Neural cell (in vitro differentiated cells): ENCODE measurements around the gene IL3RA. TPM values are rescaled to one million over a fixed set of nuclear protein-coding genes. Genes with fewer than 3 reads are reported as not detected.

Experiments
- H2AFZ ChIP-seq: fragments of 200-600, 300-800 bp; sonication (generic), shearing (Covaris generic); 2 replicates; pipeline ENCODE4 v1.6.0; 2014; ENCODE audit warnings: low read depth, mild to moderate bottlenecking, antibody characterized with exemption, low read length, moderate library complexity
- H3F3A ChIP-seq: fragments of 200-600 bp; shearing (Covaris generic); 2 replicates; pipeline ENCODE4 v1.6.1; 2016; ENCODE audit warnings: mild to moderate bottlenecking, moderate library complexity, mixed read lengths, antibody characterized with exemption, low read length; ENCODE audit not compliant: insufficient read depth, poor library complexity, severe bottlenecking
- H3K27ac ChIP-seq: fragments of 200-600, 300-800 bp; sonication (generic), shearing (Covaris generic); 2 replicates; pipeline ENCODE4 v1.5.1; 2014; ENCODE audit warnings: mild to moderate bottlenecking, low read length, moderate library complexity
- H3K27me3 ChIP-seq: fragments of 300-800, 200-600 bp; sonication (generic), shearing (Covaris generic); 2 replicates; pipeline ENCODE4 v1.6.0; 2014; ENCODE audit warnings: mild to moderate bottlenecking, low read depth, low read length, moderate library complexity; ENCODE audit not compliant: insufficient read depth
- H3K36me3 ChIP-seq: fragments of 300-800, 200-600 bp; sonication (generic), shearing (Covaris generic); 2 replicates; pipeline ENCODE4 v1.5.1; 2014; ENCODE audit warnings: mild to moderate bottlenecking, antibody characterized with exemption, low read length, moderate library complexity; ENCODE audit not compliant: insufficient read depth
- H3K4me2 ChIP-seq: fragments of 300-800, 200-600 bp; sonication (generic), shearing (Covaris generic); 2 replicates; pipeline ENCODE4 v1.6.0; 2014; ENCODE audit warnings: mild to moderate bottlenecking, low read length
- H3K4me3 ChIP-seq: fragments of 300-800, 200-600 bp; sonication (generic), shearing (Covaris generic); 2 replicates; pipeline ENCODE4 v1.5.1; 2014; ENCODE audit warnings: mild to moderate bottlenecking, low read length, moderate library complexity
- H3K79me2 ChIP-seq: fragments of 200-600 bp; shearing (Covaris generic); replicated peaks from 2 replicates; pipeline ENCODE4 v1.6.0; 2014; ENCODE audit warnings: mild to moderate bottlenecking, low read length, moderate library complexity; ENCODE audit not compliant: insufficient read depth
- H3K9ac ChIP-seq: fragments of 300-800, 200-600 bp; sonication (generic), shearing (Covaris generic); 2 replicates; pipeline ENCODE4 v1.6.1; 2016; ENCODE audit warnings: mild to moderate bottlenecking, low read length, mixed read lengths
- H3K9me2 ChIP-seq: fragments of 200-600 bp; shearing (Covaris generic); 2 replicates; pipeline ENCODE4 v1.6.1; 2016; ENCODE audit warnings: mild to moderate bottlenecking, low read length, mixed read lengths; ENCODE audit not compliant: insufficient read depth
- H3K9me3 ChIP-seq: fragments of 200-600, 300-800 bp; sonication (generic), shearing (Covaris generic); 2 replicates; pipeline ENCODE4 v1.6.1; 2016; ENCODE audit warnings: mild to moderate bottlenecking, mixed run types, low read length, moderate library complexity, mixed read lengths
- H4K20me1 ChIP-seq: fragments of 200-600 bp; shearing (Covaris generic); 2 replicates; pipeline ENCODE4 v1.6.1; 2016; ENCODE audit warnings: mild to moderate bottlenecking, mixed run types; ENCODE audit not compliant: insufficient read depth
- CTCF ChIP-seq: fragments of 450-650 bp; IDR thresholded peaks from 2 replicates; pipeline ENCODE4 v1.5.1; 2014; ENCODE audit warnings: antibody characterized with exemption, mild to moderate bottlenecking, moderate library complexity; ENCODE audit not compliant: poor library complexity, severe bottlenecking
- EP300 ChIP-seq: fragments of 450-650 bp; conservative IDR thresholded peaks from 2 replicates; pipeline ENCODE4 v1.6.1; 2014; ENCODE audit warnings: antibody characterized with exemption, mild to moderate bottlenecking, moderate library complexity; ENCODE audit not compliant: poor library complexity, severe bottlenecking
- EZH2 ChIP-seq: fragments of 200-600, 300-800 bp; shearing (Covaris generic), sonication (generic); IDR thresholded peaks from 2 replicates; pipeline ENCODE4 v1.6.1; 2014; ENCODE audit warnings: antibody characterized with exemption, low read length, borderline replicate concordance, mild to moderate bottlenecking; ENCODE audit not compliant: insufficient read depth, poor library complexity, severe bottlenecking
- MXI1 ChIP-seq: fragments of 450-650 bp; conservative IDR thresholded peaks from 2 replicates; pipeline ENCODE4 v1.6.1; 2014; ENCODE audit warnings: antibody characterized with exemption, mild to moderate bottlenecking; ENCODE audit not compliant: poor library complexity, severe bottlenecking
- POLR2AphosphoS5 ChIP-seq: IDR thresholded peaks from 2 replicates; pipeline ENCODE4 v1.6.1; 2012
- RAD21 ChIP-seq: fragments of 450-650 bp; conservative IDR thresholded peaks from 2 replicates; pipeline ENCODE4 v1.6.1; 2014; ENCODE audit warnings: antibody characterized with exemption, mild to moderate bottlenecking, moderate library complexity
- SMC3 ChIP-seq: fragments of 450-650 bp; conservative IDR thresholded peaks from 2 replicates; pipeline ENCODE4 v1.6.1; 2014; ENCODE audit warnings: antibody characterized with exemption, mild to moderate bottlenecking, moderate library complexity; ENCODE audit not compliant: poor library complexity
- TAF1 ChIP-seq: IDR thresholded peaks from 2 replicates; pipeline ENCODE4 v1.6.1; 2012; ENCODE audit warnings: low read depth
- polyA plus RNA-seq: library from polyadenylated mRNA; depleted of rRNA; stranded (reverse); fragments of >200 nt; gene quantifications from 2 replicates; pipeline ENCODE4 v1.2.3, GENCODE V29; 2014
- TF ChIP-seq, protein P1 (sequence below): IDR thresholded peaks from 2 replicates; pipeline ENCODE4 v1.6.1; 2012; ENCODE audit warnings: borderline replicate concordance

The IL3RA gene
- polyA plus RNA-seq, 1 donor from 2014 or later = not detected

- Histone ChIP-seq H3K36me3 (no peaks in the 10 kb centered on the region), H3K9ac (no peak overlapping the region), H4K20me1 (no peaks in the 10 kb centered on the region), H3K4me2 (no peak overlapping the region), H3K79me2 (peaks cover 4% of the 10 kb centered on the region), H3K9me2 (no peaks in the 10 kb centered on the region), H3K9me3 (no peaks in the 10 kb centered on the region), H3F3A (no peaks in the 10 kb centered on the region), H2AFZ (no peak overlapping the region), H3K27me3 (no peaks in the 10 kb centered on the region), H3K27ac (no peak overlapping the region), H3K4me3 (no peak overlapping the region)
- TF ChIP-seq EP300 (no peak), CTCF (no peak), SMC3 (no peak), POLR2AphosphoS5 (no peak), MXI1 (no peak), RAD21 (no peak), EZH2 (no peak), TAF1 (no peak)
- TF ChIP-seq, protein P1, sequence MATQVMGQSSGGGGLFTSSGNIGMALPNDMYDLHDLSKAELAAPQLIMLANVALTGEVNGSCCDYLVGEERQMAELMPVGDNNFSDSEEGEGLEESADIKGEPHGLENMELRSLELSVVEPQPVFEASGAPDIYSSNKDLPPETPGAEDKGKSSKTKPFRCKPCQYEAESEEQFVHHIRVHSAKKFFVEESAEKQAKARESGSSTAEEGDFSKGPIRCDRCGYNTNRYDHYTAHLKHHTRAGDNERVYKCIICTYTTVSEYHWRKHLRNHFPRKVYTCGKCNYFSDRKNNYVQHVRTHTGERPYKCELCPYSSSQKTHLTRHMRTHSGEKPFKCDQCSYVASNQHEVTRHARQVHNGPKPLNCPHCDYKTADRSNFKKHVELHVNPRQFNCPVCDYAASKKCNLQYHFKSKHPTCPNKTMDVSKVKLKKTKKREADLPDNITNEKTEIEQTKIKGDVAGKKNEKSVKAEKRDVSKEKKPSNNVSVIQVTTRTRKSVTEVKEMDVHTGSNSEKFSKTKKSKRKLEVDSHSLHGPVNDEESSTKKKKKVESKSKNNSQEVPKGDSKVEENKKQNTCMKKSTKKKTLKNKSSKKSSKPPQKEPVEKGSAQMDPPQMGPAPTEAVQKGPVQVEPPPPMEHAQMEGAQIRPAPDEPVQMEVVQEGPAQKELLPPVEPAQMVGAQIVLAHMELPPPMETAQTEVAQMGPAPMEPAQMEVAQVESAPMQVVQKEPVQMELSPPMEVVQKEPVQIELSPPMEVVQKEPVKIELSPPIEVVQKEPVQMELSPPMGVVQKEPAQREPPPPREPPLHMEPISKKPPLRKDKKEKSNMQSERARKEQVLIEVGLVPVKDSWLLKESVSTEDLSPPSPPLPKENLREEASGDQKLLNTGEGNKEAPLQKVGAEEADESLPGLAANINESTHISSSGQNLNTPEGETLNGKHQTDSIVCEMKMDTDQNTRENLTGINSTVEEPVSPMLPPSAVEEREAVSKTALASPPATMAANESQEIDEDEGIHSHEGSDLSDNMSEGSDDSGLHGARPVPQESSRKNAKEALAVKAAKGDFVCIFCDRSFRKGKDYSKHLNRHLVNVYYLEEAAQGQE = no peak
These were observed 48.2 kb downstream of the IL3RA start for GRCh38 chrX:1384658-1385252.

DNA sequence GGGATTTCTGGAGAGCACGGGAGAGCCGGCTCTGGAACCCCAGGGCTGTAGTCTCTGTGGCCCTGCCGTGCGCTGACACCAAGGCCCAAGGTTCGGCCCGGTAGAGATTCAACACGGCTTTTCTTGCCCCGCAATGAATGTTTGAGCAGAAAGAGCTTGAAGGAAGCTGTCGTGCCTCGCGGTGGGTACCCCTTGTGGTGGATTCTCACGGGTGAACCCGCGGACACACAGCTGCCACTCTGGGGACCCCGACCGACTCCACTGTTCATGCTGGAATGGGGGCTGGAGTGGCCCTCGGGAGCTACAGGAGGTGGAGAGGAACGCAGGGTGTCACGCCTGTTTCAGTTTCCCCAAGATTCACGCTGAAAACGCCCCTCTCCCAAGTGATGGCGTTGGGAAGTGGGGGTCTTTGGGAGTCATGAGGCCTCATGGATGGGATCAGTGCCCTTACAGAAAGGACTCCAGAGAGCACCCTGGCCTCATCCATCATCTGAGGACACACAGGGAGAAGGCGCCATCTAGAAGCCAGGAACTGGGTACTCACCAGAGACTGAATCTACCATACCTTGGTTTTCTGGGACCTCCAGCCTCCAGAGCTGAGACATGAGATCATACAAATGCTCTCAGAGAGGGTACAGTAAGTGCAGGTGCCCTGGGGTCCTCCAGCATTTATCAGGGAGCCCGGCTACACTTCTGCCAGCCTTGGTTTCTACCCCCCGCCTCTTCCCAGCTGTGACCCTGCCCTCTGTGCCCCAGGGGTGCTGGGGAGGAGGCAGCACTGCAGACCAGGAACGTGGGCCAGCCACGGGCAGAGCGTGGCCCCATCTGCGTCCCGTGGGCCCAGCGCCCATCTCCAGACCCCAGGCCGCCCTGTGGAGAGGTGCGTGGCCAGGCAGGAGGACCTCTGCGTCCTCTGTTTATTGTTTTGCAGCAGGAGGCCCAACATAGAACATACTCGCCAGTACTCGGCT is 49.0 kb downstream of the IL3RA start:
- Histone ChIP-seq H3K4me3 (no peak overlapping the region), H3K9ac (no peak overlapping the region), H3K4me2 (no peak overlapping the region), H2AFZ (no peak overlapping the region), H3K27ac (no peak overlapping the region), H3F3A (no peaks in the 10 kb centered on the region), H3K79me2 (peaks cover 12% of the 10 kb centered on the region), H3K27me3 (no peaks in the 10 kb centered on the region), H3K36me3 (no peaks in the 10 kb centered on the region), H4K20me1 (no peaks in the 10 kb centered on the region), H3K9me3 (no peaks in the 10 kb centered on the region), H3K9me2 (no peaks in the 10 kb centered on the region)
- TF ChIP-seq CTCF = no peak
- peak; percentile 0 for TF ChIP-seq POLR2AphosphoS5
